ENCODE results near the gene COG5.

The COG5 gene

GRCh38 chr7:107210400-107210799 lies 353.3 kb downstream of the COG5 start:
- no peak overlapping the region for H3K4me3 ChIP-seq (ENCODE audit: low read depth, low read length)
- DNase-seq = no peak
- TF ChIP-seq CTCF (IDR thresholded peaks at IDR 0.05; ENCODE audit: low read depth, low read length) = no peak

GRCh38 chr7:107209565-107209964 lies 354.2 kb downstream of the COG5 start:
- no peak for TF ChIP-seq CTCF (IDR thresholded peaks at IDR 0.05; ENCODE audit: low read depth, low read length)
- Histone ChIP-seq H3K27ac (no peak overlapping the region), H3K36me3 (peaks cover 2% of the 10 kb centered on the region; the same call in 1 of the 2 replicates), H3K27me3 (ENCODE audit: insufficient read depth, low read depth, severe bottlenecking) (no peaks in the 10 kb centered on the region), H3K9me3 (ENCODE audit: severe bottlenecking) (no peaks in the 10 kb centered on the region), H3K4me3 (ENCODE audit: low read depth, low read length) (no peak overlapping the region)
- DNase-seq = no peak

More at GRCh38 chr7:107210400-107210799, 353.3 kb downstream of the COG5 start:
- Histone ChIP-seq H3K27ac (no peak overlapping the region), H3K9me3 (ENCODE audit: severe bottlenecking) (no peaks in the 10 kb centered on the region), H3K36me3 (peaks cover 2% of the 10 kb centered on the region; the same call in 1 of the 2 replicates), H3K27me3 (ENCODE audit: insufficient read depth, low read depth, severe bottlenecking) (no peaks in the 10 kb centered on the region)

GRCh38 chr7:107208563-107208962 lies 355.2 kb downstream of the COG5 start:
- Histone ChIP-seq H3K36me3 (peaks cover 5% of the 10 kb centered on the region), H3K27me3 (ENCODE audit: insufficient read depth, low read depth, severe bottlenecking) (no peaks in the 10 kb centered on the region), H3K9me3 (ENCODE audit: severe bottlenecking) (no peaks in the 10 kb centered on the region), H3K27ac (no peak overlapping the region), H3K4me3 (ENCODE audit: low read depth, low read length) (no peak overlapping the region)
- no peak for TF ChIP-seq CTCF (IDR thresholded peaks at IDR 0.05; ENCODE audit: low read depth, low read length)
- DNase-seq = no peak

GRCh38 chr7:107208024-107208521 lies 355.6 kb downstream of the COG5 start:
- H3K27me3 ChIP-seq (ENCODE audit: insufficient read depth, low read depth, severe bottlenecking) = no peaks in the 10 kb centered on the region
- no peak overlapping the region for H3K4me3 ChIP-seq (ENCODE audit: low read depth, low read length)
- peaks cover 5% of the 10 kb centered on the region for H3K36me3 ChIP-seq
- no peaks in the 10 kb centered on the region for H3K9me3 ChIP-seq (ENCODE audit: severe bottlenecking)
- no peak for TF ChIP-seq CTCF (IDR thresholded peaks at IDR 0.05; ENCODE audit: low read depth, low read length)
- H3K27ac ChIP-seq = no peak overlapping the region
- DNase-seq = no peak

- peaks cover 5% of the 10 kb centered on the region for H3K36me3 ChIP-seq
- no peak for TF ChIP-seq CTCF (IDR thresholded peaks at IDR 0.05; ENCODE audit: low read depth, low read length)
These were observed 356.3 kb downstream of the COG5 start for GRCh38 chr7:107207459-107207858.

GRCh38 chr7:107206706-107207105 lies 357.0 kb downstream of the COG5 start:
- DNase-seq = no peak
- Histone ChIP-seq H3K9me3 (ENCODE audit: severe bottlenecking) (no peaks in the 10 kb centered on the region), H3K4me3 (ENCODE audit: low read depth, low read length) (no peak overlapping the region), H3K36me3 (peaks cover 5% of the 10 kb centered on the region), H3K27ac (no peak overlapping the region), H3K27me3 (ENCODE audit: insufficient read depth, low read depth, severe bottlenecking) (no peaks in the 10 kb centered on the region)
- no peak for TF ChIP-seq CTCF (IDR thresholded peaks at IDR 0.05; ENCODE audit: low read depth, low read length)

More at GRCh38 chr7:107207459-107207858, 356.3 kb downstream of the COG5 start:
- Histone ChIP-seq H3K27ac (no peak overlapping the region), H3K27me3 (ENCODE audit: insufficient read depth, low read depth, severe bottlenecking) (no peaks in the 10 kb centered on the region), H3K4me3 (ENCODE audit: low read depth, low read length) (no peak overlapping the region), H3K9me3 (ENCODE audit: severe bottlenecking) (no peaks in the 10 kb centered on the region)
- no peak for DNase-seq

Measured in WERI-Rb-1 (cell line).